Daoy (cell line): ENCODE results near the gene PRR19. TPM values are rescaled to one million over a fixed set of nuclear protein-coding genes. Genes with fewer than 3 reads are reported as not detected.

Experiments
- DNase-seq: peaks from one replicate; pipeline ENCODE4 v3.0.0-alpha.2; 2015; ENCODE audit warnings: low read depth
- total RNA-seq: library from RNA; depleted of rRNA; stranded (reverse); fragments of >200 nt; shearing (Covaris generic); gene quantifications from 2 replicates; pipeline ENCODE4 v1.2.3, GENCODE V29; 2014

The PRR19 gene
- total RNA-seq, 1 experiment from 2014 or later: 2.2 TPM

DNA sequence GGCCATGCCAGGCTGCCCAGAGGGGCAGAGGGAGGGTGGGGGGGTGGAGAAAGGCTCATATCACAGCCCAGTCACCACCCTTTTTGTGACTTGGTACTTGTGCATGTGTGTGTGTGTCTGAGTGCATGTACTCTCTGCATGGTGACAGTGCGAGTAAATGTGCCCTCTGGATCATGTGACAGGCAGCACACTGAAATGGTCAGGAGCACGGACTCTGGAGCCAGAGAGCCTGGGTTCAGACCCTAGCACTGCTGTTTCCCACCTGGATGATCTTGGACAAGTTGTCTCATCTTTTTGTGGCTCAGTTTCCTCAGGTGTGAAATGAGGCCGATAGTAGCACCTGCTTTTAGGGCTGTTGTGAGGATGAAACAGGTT, 30.9 kb upstream of the PRR19 start:
- no peak for DNase-seq

DNA sequence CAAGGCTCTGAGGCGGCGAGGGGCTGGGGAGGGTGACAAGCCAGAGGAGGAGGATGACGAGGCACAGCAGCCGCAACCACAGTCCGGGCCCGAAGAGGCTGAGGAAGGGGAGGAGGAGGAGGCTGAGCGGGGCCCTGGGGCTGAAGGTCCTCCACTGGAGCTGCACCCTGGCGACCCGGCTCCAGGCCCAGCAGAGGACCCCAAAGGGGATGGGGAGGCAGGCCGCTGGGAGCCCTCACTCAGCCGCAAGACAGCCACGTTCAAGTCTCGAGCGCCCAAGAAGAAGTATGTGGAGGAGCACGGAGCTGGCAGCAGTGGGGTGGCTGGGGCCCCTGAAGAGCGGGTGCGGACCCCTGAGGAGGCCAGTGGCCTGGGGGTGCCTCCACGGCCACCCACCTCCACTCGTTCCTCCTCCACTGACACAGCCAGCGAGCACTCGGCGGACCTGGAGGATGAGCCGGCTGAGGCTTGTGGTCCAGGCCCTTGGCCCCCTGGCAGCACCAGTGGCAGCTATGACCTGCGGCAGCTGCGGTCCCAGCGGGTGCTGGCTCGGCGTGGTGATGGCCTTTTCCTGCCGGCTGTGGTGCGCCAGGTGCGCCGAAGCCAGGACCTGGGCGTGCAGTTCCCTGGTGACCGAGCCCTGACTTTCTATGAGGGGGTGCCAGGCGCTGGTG, 29.9 kb upstream of the PRR19 start:
- no peak for DNase-seq

DNA sequence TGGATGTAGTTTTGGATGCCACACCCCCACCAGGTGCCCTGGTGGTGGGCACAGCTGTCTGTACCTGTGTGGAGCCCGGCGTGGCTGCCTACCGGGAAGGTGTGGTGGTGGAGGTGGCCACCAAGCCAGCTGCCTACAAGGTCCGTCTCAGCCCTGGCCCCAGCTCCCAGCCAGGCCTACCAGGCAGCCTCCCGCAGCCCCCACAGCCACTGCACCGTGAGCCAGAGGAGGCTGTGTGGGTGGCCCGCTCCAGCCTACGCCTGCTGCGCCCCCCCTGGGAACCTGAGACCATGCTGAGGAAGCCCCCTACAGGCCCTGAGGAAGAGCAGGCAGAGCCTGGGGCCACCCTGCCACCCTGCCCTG, 29.4 kb upstream of the PRR19 start:
- DNase-seq: no peak

GRCh38 chr19:42272989-42273406, 28.9 kb upstream of the PRR19 start:
- no peak for DNase-seq

GRCh38 chr19:42273407-42274064, 28.4 kb upstream of the PRR19 start:
- no peak for DNase-seq

DNA sequence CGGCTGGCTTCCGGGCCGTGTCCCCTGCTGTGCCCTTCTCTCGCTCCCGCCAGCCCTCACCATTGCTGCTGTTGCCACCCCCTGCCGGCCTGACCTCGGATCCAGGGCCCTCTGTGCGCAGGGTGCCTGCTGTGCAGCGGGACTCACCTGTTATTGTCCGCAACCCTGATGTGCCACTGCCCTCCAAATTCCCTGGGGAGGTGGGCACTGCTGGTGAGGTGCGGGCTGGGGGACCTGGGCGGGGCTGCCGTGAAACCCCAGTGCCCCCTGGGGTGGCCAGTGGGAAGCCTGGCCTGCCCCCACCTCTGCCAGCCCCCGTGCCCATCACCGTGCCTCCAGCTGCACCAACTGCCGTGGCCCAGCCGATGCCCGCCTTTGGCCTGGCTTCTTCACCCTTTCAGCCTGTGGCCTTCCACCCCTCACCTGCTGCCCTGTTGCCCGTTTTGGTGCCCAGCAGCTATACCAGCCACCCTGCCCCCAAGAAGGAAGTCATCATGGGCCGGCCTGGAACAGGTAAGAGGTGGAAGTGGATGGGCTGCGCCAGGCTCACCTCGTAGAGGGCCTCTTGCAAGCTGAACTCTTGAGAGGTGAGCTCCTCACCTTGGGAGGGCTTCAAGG, 27.8 kb upstream of the PRR19 start:
- no peak for DNase-seq

DNA sequence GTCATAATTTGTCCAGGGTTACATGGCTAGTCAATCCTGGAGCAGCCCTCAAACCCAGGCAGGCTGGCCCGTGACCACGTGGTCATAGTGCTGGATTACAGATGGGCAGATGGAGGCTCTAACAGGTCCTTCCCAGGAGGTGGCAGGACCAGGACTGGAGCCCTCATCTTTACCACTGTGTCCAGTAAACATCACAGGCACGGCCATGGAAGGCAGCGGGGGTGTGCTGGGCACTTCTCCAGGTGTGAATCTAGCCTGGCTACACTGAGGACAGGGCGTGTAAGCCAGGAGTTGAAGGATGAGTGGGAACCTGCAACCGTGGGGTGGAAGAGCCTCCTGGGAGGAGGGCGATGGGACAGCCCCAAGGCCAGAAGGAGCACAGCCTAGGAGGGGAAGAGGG, 26.8 kb upstream of the PRR19 start:
- DNase-seq: no peak

GRCh38 chr19:42275517-42275916, 26.4 kb upstream of the PRR19 start:
- DNase-seq: no peak

DNA sequence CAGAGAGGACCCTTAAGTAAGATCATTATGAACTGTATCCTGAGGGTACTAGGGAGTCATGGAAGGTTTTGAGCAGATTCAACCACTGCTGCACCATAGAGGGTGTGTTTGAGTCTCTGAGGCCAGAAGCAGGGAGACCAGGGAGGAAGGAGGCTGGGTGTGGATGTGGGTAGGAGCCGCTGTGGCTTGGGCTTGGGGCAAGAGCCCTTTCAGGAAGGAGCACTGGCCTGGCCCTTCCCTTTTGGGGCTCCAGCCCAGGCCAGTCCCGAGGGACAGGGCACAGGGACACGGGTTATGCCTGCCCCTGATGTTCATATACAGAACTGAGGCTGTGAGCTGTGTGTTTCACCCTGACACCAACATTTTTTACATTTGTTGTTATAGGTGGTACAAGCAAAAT, 25.6 kb upstream of the PRR19 start:
- no peak for DNase-seq

- DNase-seq: peak; percentile 25
Observed at GRCh38 chr19:42276821-42277220, 25.1 kb upstream of the PRR19 start.

DNA sequence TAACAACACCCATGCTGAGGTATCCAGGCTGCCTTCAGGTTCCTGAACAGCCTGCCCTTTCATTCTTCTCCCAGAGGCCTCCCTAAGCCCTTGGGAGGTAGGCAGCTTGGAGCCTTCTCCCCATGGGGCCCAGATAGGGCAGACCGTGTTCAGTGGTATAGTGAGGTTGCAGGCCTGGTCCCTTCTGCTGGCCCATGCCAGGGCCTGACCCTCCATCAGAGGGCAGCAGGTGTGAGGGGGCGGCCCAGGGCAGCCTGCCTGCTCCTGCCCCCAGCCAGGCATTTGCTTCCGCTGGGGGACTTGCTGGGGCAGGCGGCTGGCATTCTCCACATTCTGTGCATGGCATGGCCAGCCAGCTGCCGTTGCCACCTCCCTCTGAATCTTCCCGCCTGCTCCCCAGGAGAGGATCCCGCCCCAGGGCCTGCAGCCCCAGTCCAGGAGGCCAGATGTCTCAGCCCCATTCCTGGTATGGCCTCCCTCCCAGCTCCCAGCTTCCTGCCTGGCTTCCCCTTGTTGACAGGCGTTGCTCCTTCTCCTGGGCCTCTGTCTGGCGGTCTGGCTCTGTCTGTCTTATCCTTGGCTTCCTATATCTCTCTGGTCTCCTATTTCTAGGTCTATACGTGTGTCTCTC, 24.0 kb upstream of the PRR19 start:
- DNase-seq: peak; percentile 76

- DNase-seq: no peak
Observed at GRCh38 chr19:42278452-42279154, 23.3 kb upstream of the PRR19 start.

DNA sequence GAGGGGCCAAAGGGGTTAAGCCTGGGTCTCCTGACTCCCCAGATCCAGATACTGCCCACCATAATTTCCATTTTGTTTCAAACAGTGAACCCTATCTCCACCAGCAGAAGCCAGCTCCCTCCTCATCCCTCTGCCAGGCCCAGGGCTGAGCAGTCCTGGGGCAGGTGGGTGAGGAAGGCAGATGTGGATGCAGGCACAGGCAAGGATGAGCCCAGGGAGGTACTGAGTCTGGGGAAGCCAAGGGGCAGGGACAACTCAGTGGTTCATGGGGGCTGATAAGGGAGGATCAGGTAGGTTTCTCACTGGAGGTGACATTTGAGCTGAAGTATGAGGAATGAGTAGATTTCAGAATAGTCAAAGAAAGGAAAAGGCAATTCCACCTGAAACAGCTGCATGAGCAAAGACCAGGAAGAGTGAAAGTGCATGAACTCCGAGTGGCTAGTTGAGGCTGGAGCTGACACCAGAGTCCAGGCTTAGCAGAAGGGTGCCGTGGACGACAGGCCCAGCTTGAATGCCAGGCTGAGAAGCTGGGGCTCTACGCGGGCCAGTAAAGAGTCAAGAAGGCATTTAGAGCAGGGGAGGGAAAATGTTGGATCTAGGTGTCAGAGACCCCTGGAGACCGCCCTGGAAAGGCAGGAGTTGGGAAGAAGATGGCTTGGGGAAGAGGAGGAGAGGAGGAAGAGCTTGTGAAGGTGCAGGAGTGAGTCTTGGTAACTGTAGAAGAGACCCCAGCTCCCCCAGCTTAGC, 22.6 kb upstream of the PRR19 start:
- no peak for DNase-seq

DNA sequence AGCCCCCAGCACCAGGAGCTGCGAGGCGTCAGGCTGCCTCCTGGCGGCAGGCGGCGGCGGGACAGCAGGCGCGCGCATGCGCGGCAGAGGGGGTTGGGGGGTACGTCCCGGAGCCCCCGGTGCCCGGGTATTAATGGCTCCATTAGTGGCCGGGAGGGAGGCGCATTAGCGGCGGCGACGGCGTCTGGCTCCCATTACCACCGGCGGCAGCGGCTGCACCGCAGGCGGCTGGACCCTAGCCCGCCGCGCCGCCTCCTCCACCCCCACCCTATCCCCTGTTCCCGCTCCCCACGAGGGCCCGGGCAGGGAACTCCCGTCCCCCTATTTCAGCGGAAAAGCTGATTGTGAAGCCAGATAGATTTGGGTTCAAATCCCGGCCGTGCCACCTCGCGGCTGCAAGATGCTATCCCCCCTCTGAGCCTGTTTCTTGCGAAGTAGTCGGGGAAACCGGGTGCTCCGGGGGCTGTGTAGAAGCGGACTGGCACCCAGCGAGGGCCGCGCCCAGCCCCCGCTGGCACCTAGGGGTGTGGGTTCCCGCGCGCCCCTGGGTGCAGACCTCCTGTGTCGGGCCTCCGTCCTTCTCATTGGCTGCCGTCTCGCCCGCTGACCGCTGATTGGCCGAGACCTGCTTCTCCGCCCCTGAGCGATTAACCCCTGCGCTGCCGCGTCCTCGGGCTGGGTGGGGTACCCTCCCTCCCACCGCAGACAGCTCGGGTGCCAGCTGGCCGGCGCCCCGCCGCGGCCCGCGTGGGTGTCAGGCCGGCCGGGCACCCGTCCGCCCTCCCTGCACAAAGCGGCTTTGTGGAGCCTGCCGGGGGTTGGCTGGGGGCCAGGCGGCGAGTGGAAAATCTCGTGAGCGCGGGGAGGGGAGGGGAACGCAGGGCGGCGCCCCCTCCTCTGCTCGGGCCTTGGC, 21.8 kb upstream of the PRR19 start:
- DNase-seq: peak; percentile 95

- peak; percentile 57 for DNase-seq
Observed at GRCh38 chr19:42280815-42281145, 21.2 kb upstream of the PRR19 start.

DNA sequence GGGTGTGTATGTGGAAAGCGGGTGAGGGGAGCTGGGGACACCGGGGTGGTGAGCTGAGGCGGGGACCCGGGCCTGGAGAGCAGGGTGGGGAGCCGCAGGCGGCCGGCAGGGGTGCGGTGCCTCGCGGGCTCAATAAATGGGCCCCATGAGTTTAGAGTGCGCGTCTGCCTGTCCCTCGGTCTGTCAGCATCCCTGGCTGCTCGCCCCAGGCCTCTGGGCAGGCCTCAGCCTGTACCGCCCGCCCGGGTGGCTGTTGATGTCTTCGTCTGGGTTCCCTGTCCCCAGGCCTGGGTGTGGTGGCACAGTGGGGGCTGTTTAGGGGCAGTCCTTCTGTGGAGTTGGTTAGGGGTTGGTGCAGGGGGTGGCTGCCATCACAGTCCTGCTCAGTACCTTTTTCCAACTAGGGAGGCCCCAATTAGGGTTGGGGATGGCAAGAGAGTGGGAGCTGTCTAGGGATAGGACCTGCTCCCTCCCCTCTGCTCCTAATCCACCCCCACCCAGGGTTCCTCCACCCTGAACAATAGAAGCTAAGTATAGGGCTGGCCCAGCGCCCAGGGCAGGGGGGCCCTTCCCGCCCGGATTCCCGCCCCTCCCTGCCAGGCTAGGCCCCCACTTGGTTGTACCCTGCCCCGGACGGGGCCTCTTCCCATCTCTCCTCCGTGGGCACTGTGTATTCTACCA, 20.6 kb upstream of the PRR19 start:
- peak; percentile 65 for DNase-seq

DNA sequence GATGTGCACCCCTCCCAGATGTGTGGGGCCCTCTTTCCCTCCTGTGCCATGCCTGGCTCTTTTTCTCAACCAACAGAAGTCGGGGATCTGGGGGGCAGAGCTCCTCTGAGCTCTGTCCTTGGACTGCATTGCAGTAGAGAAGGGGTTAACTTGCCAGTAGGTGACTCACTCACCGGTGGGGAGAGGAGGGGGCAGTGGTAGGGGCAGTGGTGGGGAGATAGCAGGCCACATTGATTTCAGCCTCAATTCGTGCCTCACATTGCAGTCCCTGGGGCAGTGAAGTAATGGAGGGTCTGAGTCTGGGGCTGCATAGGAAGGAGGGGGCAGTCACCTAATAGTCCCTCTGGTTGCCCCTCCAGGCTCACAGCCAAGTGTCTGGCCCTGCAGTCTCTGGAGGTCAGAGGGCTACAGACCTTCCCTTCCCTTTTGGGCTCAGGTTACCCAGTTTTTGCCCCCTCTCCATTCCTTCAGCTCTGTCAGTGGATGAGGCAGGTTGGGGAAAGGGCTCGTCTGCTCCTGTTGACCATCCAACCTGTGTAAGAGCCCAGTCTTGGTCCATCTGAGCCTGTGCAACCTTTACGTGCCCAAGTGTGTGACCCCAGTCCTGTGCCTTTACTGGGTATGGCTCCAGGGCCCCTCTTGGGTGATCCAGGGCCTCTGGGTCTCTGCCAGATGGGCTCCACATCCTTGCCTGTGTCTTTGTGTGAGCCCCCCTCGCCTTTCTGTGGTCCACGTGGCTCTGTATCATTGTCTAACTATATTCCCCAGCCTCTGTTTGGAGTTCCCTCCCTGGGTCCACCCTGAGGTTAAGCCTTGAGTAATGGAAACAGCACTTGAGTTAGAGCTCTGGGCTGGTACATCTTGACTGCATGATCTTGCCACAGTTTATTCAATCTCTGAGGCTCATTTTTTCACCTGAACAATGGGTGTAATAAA, 19.8 kb upstream of the PRR19 start:
- peak; percentile 75 for DNase-seq

DNA sequence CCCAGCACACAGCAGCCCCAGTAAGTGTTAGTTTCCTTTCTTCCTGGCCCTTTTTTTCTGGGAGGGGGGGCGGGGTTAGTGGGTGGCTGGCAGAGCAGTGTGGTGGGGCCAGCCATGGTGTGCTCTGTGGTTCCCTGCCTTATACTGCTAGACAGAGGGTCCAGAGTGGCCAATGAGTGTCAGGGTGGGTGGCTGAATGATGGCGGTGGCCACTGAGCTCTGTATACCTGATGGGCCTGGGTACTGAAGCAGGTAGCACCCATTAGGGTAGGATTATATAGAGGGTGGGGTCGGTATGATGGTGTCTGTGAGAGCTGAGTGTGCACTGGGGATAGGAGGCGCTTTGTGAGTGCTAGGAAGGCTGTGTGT, 19.1 kb upstream of the PRR19 start:
- DNase-seq: no peak
